Dermis lymphatic vessel endothelial cell (primary cell): Measurements from ENCODE around the gene RAPGEF1. TPM values are rescaled to one million over a fixed set of nuclear protein-coding genes. Genes with fewer than 3 reads are reported as not detected.

Experiments used
- total RNA-seq: library from RNA; depleted of rRNA; stranded (reverse); fragments of >200 nt; gene quantifications from 2 replicates; pipeline ENCODE4 v1.2.1, GENCODE V29; 2014

The RAPGEF1 gene, protein sequence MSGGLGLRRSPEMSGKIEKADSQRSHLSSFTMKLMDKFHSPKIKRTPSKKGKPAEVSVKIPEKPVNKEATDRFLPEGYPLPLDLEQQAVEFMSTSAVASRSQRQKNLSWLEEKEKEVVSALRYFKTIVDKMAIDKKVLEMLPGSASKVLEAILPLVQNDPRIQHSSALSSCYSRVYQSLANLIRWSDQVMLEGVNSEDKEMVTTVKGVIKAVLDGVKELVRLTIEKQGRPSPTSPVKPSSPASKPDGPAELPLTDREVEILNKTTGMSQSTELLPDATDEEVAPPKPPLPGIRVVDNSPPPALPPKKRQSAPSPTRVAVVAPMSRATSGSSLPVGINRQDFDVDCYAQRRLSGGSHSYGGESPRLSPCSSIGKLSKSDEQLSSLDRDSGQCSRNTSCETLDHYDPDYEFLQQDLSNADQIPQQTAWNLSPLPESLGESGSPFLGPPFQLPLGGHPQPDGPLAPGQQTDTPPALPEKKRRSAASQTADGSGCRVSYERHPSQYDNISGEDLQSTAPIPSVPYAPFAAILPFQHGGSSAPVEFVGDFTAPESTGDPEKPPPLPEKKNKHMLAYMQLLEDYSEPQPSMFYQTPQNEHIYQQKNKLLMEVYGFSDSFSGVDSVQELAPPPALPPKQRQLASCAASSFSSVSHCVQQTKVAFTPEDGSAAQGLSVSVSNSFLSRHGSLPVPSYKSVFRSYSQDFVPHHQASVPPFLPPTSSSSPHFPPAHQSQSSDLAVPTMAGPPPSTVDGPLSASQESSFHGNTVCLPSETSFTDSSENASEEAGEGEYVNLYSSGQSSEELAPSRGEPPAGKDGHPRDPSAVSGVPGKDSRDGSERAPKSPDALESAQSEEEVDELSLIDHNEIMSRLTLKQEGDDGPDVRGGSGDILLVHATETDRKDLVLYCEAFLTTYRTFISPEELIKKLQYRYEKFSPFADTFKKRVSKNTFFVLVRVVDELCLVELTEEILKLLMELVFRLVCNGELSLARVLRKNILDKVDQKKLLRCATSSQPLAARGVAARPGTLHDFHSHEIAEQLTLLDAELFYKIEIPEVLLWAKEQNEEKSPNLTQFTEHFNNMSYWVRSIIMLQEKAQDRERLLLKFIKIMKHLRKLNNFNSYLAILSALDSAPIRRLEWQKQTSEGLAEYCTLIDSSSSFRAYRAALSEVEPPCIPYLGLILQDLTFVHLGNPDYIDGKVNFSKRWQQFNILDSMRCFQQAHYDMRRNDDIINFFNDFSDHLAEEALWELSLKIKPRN (N-terminal part only)
- 28.5 and 40.5 TPM in 2 replicates for total RNA-seq

DNA sequence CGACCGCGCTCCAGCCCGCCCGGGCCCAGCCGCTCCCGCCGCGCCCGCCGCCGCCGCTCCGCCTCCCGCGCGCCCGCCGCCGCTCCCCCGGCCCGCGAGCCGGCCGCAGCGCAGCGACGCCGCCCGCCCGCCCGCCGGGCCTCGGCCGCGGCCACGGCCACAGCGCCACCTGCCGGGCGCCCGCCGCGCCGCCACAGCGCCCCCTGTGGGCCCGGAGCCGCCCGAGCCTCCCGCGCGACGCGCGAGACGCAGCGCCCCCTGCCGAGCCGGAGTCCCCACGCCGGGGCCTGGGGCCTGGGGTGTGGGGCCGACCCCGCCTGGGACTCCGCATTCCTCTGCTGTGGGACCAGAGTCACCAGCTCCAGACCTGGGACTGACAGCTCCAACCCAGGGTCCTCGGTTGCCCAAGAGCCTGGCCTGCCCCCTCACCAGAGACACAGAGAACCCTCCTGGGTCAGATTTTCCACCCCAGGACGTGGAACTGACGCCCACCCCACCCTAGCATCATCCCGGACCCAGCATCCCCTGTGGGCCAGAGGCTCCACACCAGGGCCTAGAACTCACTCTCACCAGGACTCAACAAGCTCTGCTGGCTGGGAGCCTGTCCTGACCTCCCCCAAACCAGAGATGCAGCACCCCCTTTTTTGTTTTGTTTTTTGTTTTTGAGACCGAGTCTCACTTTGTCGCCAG lies at the start of gene RAPGEF1:
RAPGEF1 (minus strand) TSS at position 118 of the 690 bp plus-strand sequence. CDS start 246 bp downstream, outside the sequence.

GRCh38 chr9:131545003-131545785 lies 194.7 kb downstream of the RAPGEF1 start, which contains the start of gene PRRT1B:
Gene PRRT1B (plus strand): TSS chr9:131545523. CDS start chr9:131545616, 93 bp downstream.

DNA sequence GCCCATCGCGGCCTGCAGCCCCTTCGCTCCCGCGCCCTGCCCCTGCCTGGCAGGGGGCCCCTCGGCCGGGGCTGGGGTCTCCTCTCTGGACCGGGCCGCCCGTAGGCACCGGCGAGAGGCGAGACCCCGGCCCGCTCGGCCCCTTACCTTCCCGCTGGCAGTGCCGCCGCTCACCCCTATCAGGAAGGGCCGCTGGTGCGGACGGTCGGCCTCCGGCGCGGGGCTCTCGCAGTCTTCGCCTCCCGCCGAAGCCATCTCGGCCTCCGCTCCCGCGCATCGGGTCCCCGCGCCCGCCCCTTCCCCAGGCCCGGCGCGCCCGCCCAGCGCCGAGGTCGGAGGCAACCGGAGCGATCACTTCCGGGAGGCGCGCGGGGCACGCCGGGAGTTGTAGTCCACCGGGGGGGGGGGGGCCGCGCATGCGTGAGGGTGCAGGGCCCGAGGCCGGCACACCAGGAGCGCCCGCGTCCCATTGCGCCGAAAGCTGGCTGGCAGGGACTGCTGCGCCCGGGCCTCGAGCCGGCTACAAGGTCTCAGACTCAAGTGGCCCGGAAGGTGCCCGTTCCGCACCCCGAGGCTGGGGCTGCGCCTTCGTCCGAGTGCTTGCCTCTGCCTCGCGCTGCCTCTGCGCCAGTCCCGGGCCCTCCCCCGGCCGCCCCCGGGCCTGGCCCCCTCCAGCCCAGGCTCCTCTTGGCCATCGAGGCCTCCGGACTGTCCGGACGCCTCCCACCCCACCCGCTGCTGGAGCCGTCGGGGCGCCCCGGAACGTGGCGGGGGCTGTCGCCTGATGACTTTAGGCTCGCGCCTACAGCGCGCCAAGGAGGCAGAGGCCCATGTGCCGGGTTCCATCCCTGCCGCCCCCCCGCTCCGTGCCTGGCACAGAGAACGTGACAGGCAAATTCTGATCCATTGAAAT lies 208.7 kb downstream of the RAPGEF1 start, which contains the start of gene UCK1:
UCK1 (minus strand) TSS at position 344 of the 913 bp plus-strand sequence; CDS start at position 255, 89 bp downstream.

Other genes with a start within 250 kb of the RAPGEF1 start
- gene POMT1, start 237.2 kb downstream of the RAPGEF1 start, total RNA-seq: 22.9 and 28.0 TPM in 2 replicates
- 14.3 and 17.7 TPM in 2 replicates for gene UCK1, start 208.8 kb downstream of the RAPGEF1 start, total RNA-seq
- gene PRRT1B, start 194.6 kb downstream of the RAPGEF1 start, total RNA-seq: not detected in 2 replicates